ENCODE data around the gene COG4.

DNA sequence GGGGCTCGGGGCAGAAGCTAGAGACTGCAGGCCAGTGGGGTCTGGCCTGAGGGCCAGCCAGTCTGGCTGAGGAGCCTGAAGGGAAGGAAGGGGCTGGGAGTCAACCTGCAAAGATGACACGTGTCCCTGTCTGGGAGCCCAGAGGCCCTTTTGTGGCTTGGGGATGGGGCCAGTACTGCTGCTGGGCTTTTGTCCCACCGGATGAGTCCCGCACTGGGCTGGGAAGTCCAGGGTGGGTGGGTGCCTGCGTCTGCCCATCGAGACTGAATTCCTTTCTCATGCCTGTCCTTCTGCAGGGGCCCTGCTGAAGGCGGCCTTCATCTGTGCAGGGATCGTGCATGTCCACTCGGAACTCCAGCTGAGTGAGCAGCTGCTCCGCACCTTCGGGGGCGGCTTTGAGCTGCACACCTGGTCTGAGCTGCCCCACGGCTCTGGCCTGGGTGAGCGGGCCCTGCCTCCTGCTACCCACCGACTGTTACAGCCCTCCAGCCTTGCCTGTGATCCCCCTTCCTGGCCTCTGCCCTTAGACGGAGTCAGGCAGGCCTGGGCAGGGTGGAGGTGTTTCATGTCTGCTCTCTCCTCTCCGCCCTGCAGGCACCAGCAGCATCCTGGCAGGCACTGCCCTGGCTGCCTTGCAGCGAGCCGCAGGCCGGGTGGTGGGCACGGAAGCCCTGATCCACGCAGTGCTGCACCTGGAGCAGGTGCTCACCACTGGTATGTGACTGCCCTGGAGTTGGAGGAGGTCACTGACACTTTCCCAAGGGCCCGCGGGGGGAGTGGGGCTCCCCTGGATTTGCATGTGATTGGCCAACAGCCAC is 48.1 kb downstream of the COG4 start:
- TF ChIP-seq, protein P1, sequence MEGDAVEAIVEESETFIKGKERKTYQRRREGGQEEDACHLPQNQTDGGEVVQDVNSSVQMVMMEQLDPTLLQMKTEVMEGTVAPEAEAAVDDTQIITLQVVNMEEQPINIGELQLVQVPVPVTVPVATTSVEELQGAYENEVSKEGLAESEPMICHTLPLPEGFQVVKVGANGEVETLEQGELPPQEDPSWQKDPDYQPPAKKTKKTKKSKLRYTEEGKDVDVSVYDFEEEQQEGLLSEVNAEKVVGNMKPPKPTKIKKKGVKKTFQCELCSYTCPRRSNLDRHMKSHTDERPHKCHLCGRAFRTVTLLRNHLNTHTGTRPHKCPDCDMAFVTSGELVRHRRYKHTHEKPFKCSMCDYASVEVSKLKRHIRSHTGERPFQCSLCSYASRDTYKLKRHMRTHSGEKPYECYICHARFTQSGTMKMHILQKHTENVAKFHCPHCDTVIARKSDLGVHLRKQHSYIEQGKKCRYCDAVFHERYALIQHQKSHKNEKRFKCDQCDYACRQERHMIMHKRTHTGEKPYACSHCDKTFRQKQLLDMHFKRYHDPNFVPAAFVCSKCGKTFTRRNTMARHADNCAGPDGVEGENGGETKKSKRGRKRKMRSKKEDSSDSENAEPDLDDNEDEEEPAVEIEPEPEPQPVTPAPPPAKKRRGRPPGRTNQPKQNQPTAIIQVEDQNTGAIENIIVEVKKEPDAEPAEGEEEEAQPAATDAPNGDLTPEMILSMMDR (conservative IDR thresholded peaks at IDR 0.05), result no peak
- TF ChIP-seq ZFX (IDR thresholded peaks at IDR 0.05), result no peak

Measured in C4-2B (cell line).